HepG2 (cell line): ENCODE results near the gene COG8. TPM values are rescaled to one million over a fixed set of nuclear protein-coding genes. Genes with fewer than 3 reads are reported as not detected.

Experiments used
- ARNT2 ChIP-seq: sonication (generic); formaldehyde crosslinking; IDR thresholded peaks from 2 replicates; pipeline ENCODE4 v1.8.0; 2022; ENCODE audit warnings: mild to moderate bottlenecking, low read depth, missing genetic modification reagents, moderate library complexity
- CEBPB ChIP-seq: IDR thresholded peaks from 2 replicates; pipeline ENCODE4 v1.6.1; 2011; ENCODE audit warnings: low read depth, low read length, improper control_type of control experiment, borderline replicate concordance
- CSRNP2 ChIP-seq: sonication (generic); formaldehyde crosslinking; conservative IDR thresholded peaks from 2 replicates; pipeline ENCODE4 v1.8.0; 2022; ENCODE audit warnings: low read depth, missing genetic modification reagents
- HMG20B ChIP-seq: conservative IDR thresholded peaks from 2 replicates; pipeline ENCODE4 v1.6.1; 2016; ENCODE audit warnings: missing genetic modification reagents, missing compliant biosample characterization
- IKZF5 ChIP-seq: IDR thresholded peaks from 2 replicates; pipeline ENCODE4 v1.6.1; 2018; ENCODE audit warnings: missing genetic modification reagents, mild to moderate bottlenecking, missing compliant biosample characterization
- JDP2 ChIP-seq: sonication (generic); formaldehyde crosslinking; IDR thresholded peaks from 2 replicates; pipeline ENCODE4 v1.8.1; 2022; ENCODE audit warnings: missing genetic modification reagents, borderline replicate concordance
- MZF1 ChIP-seq: sonication (generic); formaldehyde crosslinking; IDR thresholded peaks from 2 replicates; pipeline ENCODE4 v1.8.1; 2023; ENCODE audit warnings: mild to moderate bottlenecking, missing genetic modification reagents, borderline replicate concordance
- NCOA1 ChIP-seq: sonication (generic); formaldehyde crosslinking; IDR thresholded peaks from 2 replicates; pipeline ENCODE4 v1.9.0; 2021; ENCODE audit warnings: missing genetic modification reagents
- NKX3-1 ChIP-seq: sonication (generic); formaldehyde crosslinking; IDR thresholded peaks from 2 replicates; pipeline ENCODE4 v1.5.0; 2020; ENCODE audit warnings: missing genetic modification reagents
- PLRG1 ChIP-seq: fragments of 450-650 bp; conservative IDR thresholded peaks from 2 replicates; pipeline ENCODE4 v1.6.1; 2016
- SMARCC2 ChIP-seq: fragments of 450-650 bp; IDR thresholded peaks from 2 replicates; pipeline ENCODE4 v1.6.1; 2017; ENCODE audit warnings: antibody characterized with exemption, mild to moderate bottlenecking
- THAP8 ChIP-seq: sonication (generic); formaldehyde crosslinking; IDR thresholded peaks from 2 replicates; pipeline ENCODE4 v1.5.1; 2020; ENCODE audit warnings: missing genetic modification reagents, mild to moderate bottlenecking, borderline replicate concordance
- ZFP36L1 ChIP-seq: sonication (generic); formaldehyde crosslinking; IDR thresholded peaks from 2 replicates; pipeline ENCODE4 v1.8.0; 2022; ENCODE audit warnings: mild to moderate bottlenecking, missing genetic modification reagents, moderate library complexity
- ZNF143 ChIP-seq: sonication (generic); formaldehyde crosslinking; IDR thresholded peaks from 2 replicates; pipeline ENCODE4 v1.4.0; 2020; ENCODE audit warnings: missing genetic modification reagents
- ZNF333 ChIP-seq: sonication (generic); formaldehyde crosslinking; IDR thresholded peaks from 2 replicates; pipeline ENCODE4 v1.4.0; 2020; ENCODE audit warnings: mild to moderate bottlenecking, missing genetic modification reagents, borderline replicate concordance
- ZNF335 ChIP-seq: sonication (generic); formaldehyde crosslinking; IDR thresholded peaks from 2 replicates; pipeline ENCODE4 v1.4.0; 2020; ENCODE audit warnings: missing genetic modification reagents
- ZNF574 ChIP-seq: sonication (generic); formaldehyde crosslinking; IDR thresholded peaks from 2 replicates; pipeline ENCODE4 v1.4.0; 2020; ENCODE audit warnings: missing genetic modification reagents
- ZNF660 ChIP-seq: sonication (generic); formaldehyde crosslinking; IDR thresholded peaks from 2 replicates; pipeline ENCODE4 v1.5.1; 2020; ENCODE audit warnings: mild to moderate bottlenecking, low read depth, missing genetic modification reagents, borderline replicate concordance
- ZSCAN12 ChIP-seq: sonication (generic); formaldehyde crosslinking; IDR thresholded peaks from 2 replicates; pipeline ENCODE4 v1.9.0; 2021; ENCODE audit warnings: mild to moderate bottlenecking, missing genetic modification reagents
- ZSCAN31 ChIP-seq: sonication (generic); formaldehyde crosslinking; IDR thresholded peaks from 2 replicates; pipeline ENCODE4 v1.5.0; 2020; ENCODE audit warnings: low read depth, mild to moderate bottlenecking, missing genetic modification reagents
- ZSCAN9 ChIP-seq: IDR thresholded peaks from 2 replicates; pipeline ENCODE4 v1.6.1; 2016; ENCODE audit warnings: borderline replicate concordance
- polyA plus RNA-seq, 8 experiments: library from polyadenylated mRNA; depleted of rRNA in 3 of 8; stranded (reverse) in 7 of 8; unstranded in 1 of 8; fragments of >200 nt; fragmentation: Illumina TruSeq in 4 of 8; extraction: Trizol in 4 of 8; gene quantifications; 2 replicates each; pipeline versions ENCODE4 v1.2.1 to v1.2.3, GENCODE V29; 2011 to 2016; ENCODE audit warnings: low read depth in 4 of 8, missing spikeins in 1 of 8, mixed read lengths in 1 of 8; ENCODE audit not compliant: insufficient read depth in 1 of 8
- total RNA-seq, 5 experiments: library from RNA; depleted of rRNA; stranded (reverse); fragments of >200 nt; fragmentation: Illumina TruSeq; extraction: Trizol; gene quantifications; 2 replicates each; pipeline ENCODE4 v1.2.3, GENCODE V29; 2016; ENCODE audit warnings: low read depth in 1 of 5
- TF ChIP-seq, protein P1 (sequence below): sonication (generic); formaldehyde crosslinking; IDR thresholded peaks from 2 replicates; pipeline ENCODE4 v1.8.0; 2022; ENCODE audit warnings: missing genetic modification reagents, mild to moderate bottlenecking, inconsistent platforms, borderline replicate concordance

COG8 gene
- total and polyA plus RNA-seq, 2 of the 13 experiments (the other 11 are each of a cell fraction or from before 2014, with no cell fraction given) = 45.5 to 52.1 TPM

GRCh38 chr16:69310653-69311532, 28.5 kb downstream of the COG8 start, which contains the start of gene VPS4A (continued):
- no peak for TF ChIP-seq CSRNP2
- TF ChIP-seq MZF1 (CRISPR knock-in tag) = no peak; the same call in 1 of the 2 replicates
- no peak for TF ChIP-seq ZNF660 (CRISPR knock-in tag)
- peak; percentile 72; the same call in 1 of the 2 replicates for TF ChIP-seq ARNT2
- no peak; the same call in 1 of the 2 replicates for TF ChIP-seq ZNF333 (CRISPR knock-in tag)
- TF ChIP-seq SMARCC2 = no peak
- TF ChIP-seq ZNF143 (CRISPR knock-in tag) = no peak
- TF ChIP-seq THAP8 (CRISPR knock-in tag) = no peak
- no peak for TF ChIP-seq ZFP36L1 (CRISPR knock-in tag)
- no peak for TF ChIP-seq PLRG1
- TF ChIP-seq CEBPB = no peak
- peak; percentile 98 for TF ChIP-seq ZNF574 (CRISPR knock-in tag)
- peak; percentile 55; the same call in 1 of the 2 replicates for TF ChIP-seq ZSCAN9 (CRISPR knock-in tag)
- TF ChIP-seq NCOA1 (CRISPR knock-in tag) = no peak
- TF ChIP-seq, protein P1, sequence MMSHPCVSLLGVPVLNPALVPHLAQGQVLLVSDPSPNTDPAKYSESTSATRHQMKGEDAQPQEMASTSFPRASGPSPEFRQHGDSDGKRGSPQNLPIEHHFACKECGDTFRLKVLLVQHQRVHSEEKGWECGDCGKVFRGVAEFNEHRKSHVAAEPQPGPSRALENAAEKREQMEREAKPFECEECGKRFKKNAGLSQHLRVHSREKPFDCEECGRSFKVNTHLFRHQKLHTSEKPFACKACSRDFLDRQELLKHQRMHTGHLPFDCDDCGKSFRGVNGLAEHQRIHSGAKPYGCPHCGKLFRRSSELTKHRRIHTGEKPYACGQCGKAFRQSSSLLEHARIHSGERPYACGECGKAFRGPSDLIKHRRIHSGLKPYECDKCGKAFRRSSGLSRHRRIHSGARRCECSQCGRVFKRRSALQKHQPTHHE (CRISPR knock-in tag) = no peak
- peak; percentile 31; the same call in 1 of the 2 replicates for TF ChIP-seq ZSCAN12 (CRISPR knock-in tag)
- peak; percentile 83 for TF ChIP-seq IKZF5 (CRISPR knock-in tag)
- TF ChIP-seq JDP2 (CRISPR knock-in tag) = 0 out of 2 replicates have a peak, but pooled peaks have one; percentile 56
- TF ChIP-seq ZNF335 (CRISPR knock-in tag) = peak; percentile 58; the same call in 1 of the 2 replicates
- TF ChIP-seq ZSCAN31 = peak; percentile 96
- TF ChIP-seq NKX3-1 = no peak
- TF ChIP-seq HMG20B (CRISPR knock-in tag) = no peak
